GM23248 (cell line): Measurements from ENCODE around the gene KPNA5. TPM values are rescaled to one million over a fixed set of nuclear protein-coding genes. Genes with fewer than 3 reads are reported as not detected.

Experiments
- DNase-seq: peaks from one replicate; pipeline ENCODE4 v3.0.0-alpha.2; 2015
- H2AFZ ChIP-seq: fragments of 200-600 bp; sonication (generic); 2 replicates; pipeline ENCODE4 v1.6.1; 2016; ENCODE audit warnings: antibody characterized with exemption
- H3F3A ChIP-seq: fragments of 200-600 bp; sonication (generic); 2 replicates; pipeline ENCODE4 v1.6.1; 2016; ENCODE audit warnings: mild to moderate bottlenecking, antibody characterized with exemption, mixed run types; ENCODE audit not compliant: insufficient read depth
- H3K27ac ChIP-seq: fragments of 200-600 bp; sonication (generic); 2 replicates; pipeline ENCODE4 v1.5.1; 2016; ENCODE audit warnings: mild to moderate bottlenecking
- H3K27me3 ChIP-seq: fragments of 200-600 bp; sonication (generic); replicated peaks from 2 replicates; pipeline ENCODE4 v1.6.1; 2016; ENCODE audit warnings: mild to moderate bottlenecking; ENCODE audit not compliant: insufficient read depth
- H3K36me3 ChIP-seq: fragments of 200-600 bp; sonication (generic); 2 replicates; pipeline ENCODE4 v1.6.1; 2016; ENCODE audit warnings: low read depth, mild to moderate bottlenecking
- H3K4me1 ChIP-seq: fragments of 200-600 bp; sonication (generic); 2 replicates; pipeline ENCODE4 v1.6.1; 2016; ENCODE audit warnings: mild to moderate bottlenecking; ENCODE audit not compliant: insufficient read depth
- H3K4me2 ChIP-seq: fragments of 200-600 bp; sonication (generic); one replicate; pipeline ENCODE4 v1.6.1; 2016; ENCODE audit warnings: mild to moderate bottlenecking; ENCODE audit not compliant: unreplicated experiment
- H3K4me3 ChIP-seq: fragments of 200-600 bp; sonication (generic); 2 replicates; pipeline ENCODE4 v1.5.1; 2016; ENCODE audit warnings: mild to moderate bottlenecking
- H3K79me2 ChIP-seq: fragments of 200-600 bp; sonication (generic); 2 replicates; pipeline ENCODE4 v1.6.1; 2016; ENCODE audit warnings: mild to moderate bottlenecking; ENCODE audit not compliant: insufficient read depth
- H3K9ac ChIP-seq: fragments of 200-600 bp; sonication (generic); 2 replicates; pipeline ENCODE4 v1.6.1; 2016; ENCODE audit warnings: mild to moderate bottlenecking
- H3K9me2 ChIP-seq: fragments of 200-600 bp; sonication (generic); 2 replicates; pipeline ENCODE4 v1.6.1; 2016; ENCODE audit warnings: mixed run types, mild to moderate bottlenecking, moderate library complexity; ENCODE audit not compliant: insufficient read depth
- H3K9me3 ChIP-seq: fragments of 200-600 bp; sonication (generic); one replicate; pipeline ENCODE4 v1.6.1; 2017; ENCODE audit warnings: low read depth
- H4K20me1 ChIP-seq: fragments of 200-600 bp; sonication (generic); 2 replicates; pipeline ENCODE4 v1.6.0; 2016; ENCODE audit not compliant: insufficient read depth
- EZH2 ChIP-seq: fragments of 200-600 bp; sonication (generic); IDR thresholded peaks from 2 replicates; pipeline ENCODE4 v1.6.1; 2018; ENCODE audit warnings: antibody characterized with exemption, mild to moderate bottlenecking; ENCODE audit not compliant: insufficient read depth, poor library complexity, severe bottlenecking
- EZH2phosphoT487 ChIP-seq: fragments of 200-600 bp; sonication (generic); IDR thresholded peaks from 2 replicates; pipeline ENCODE4 v1.6.1; 2018; ENCODE audit warnings: antibody characterized with exemption, moderate library complexity, mild to moderate bottlenecking, low read depth; ENCODE audit not compliant: insufficient read depth
- WGBS, 2 experiments: methylation state at CpG; one replicate each; pipeline ENCODE4 v1.1.6; 2015 to 2017; ENCODE audit warnings: low lambda C conversion rate in 2 of 2, low coverage in 1 of 2; ENCODE audit errors: missing lambda C conversion rate in 2 of 2; 5-methylcytosine and 5-hydroxymethylcytosine counted together
- in situ Hi-C: fragments of 300-500 bp; cut with MboI; formaldehyde crosslinking; loops from 2 replicates; pipeline ENCODE4 v1.15.0; 2020
- polyA plus RNA-seq: library from polyadenylated mRNA; unstranded; fragments of >200 nt; fragmentation: Nextera tagmentation; extraction: Ambion mirVana; gene quantifications from 2 replicates; pipeline ENCODE4 v1.2.1, GENCODE V29; 2016
- total RNA-seq: library from RNA; depleted of rRNA; stranded (reverse); fragments of >200 nt; shearing (Covaris generic); gene quantifications from 2 replicates; pipeline ENCODE4 v1.2.3, GENCODE V29; 2014

The KPNA5 gene
- total and polyA plus RNA-seq, 2 experiments from 2014 or later = 2.4 to 3.4 TPM

GRCh38 chr6:116741571-116741970 is 60.6 kb downstream of the KPNA5 start:
- no peaks in the 10 kb centered on the region for H3F3A ChIP-seq
- no peak overlapping the region for H3K4me3 ChIP-seq
- 43 to 50% methylated on average over 1 of the region's 1 CpG for WGBS, 2 experiments
- H3K4me1 ChIP-seq = no peaks in the 10 kb centered on the region
- H3K9ac ChIP-seq = no peak overlapping the region
- H3K79me2 ChIP-seq = no peaks in the 10 kb centered on the region
- no peaks in the 10 kb centered on the region; the same call in 1 of the 2 replicates for H3K36me3 ChIP-seq
- H3K27me3 ChIP-seq = no peaks in the 10 kb centered on the region
- H3K9me2 ChIP-seq = no peaks in the 10 kb centered on the region
- H3K9me3 ChIP-seq = no peaks in the 10 kb centered on the region
- no peak overlapping the region for H3K27ac ChIP-seq
- TF ChIP-seq EZH2 (no peak), EZH2phosphoT487 (no peak)
- DNase-seq = no peak
- no peak overlapping the region for H2AFZ ChIP-seq
- H3K4me2 ChIP-seq = no peak overlapping the region
- in situ Hi-C loops = no loop called here
- no peaks in the 10 kb centered on the region for H4K20me1 ChIP-seq

- Histone ChIP-seq H3K4me3 (no peak overlapping the region), H3K9me2 (no peaks in the 10 kb centered on the region), H3K27ac (no peak overlapping the region), H4K20me1 (no peaks in the 10 kb centered on the region), H3K36me3 (no peaks in the 10 kb centered on the region), H3K9me3 (no peaks in the 10 kb centered on the region), H3K27me3 (no peaks in the 10 kb centered on the region), H3K79me2 (no peaks in the 10 kb centered on the region), H3K9ac (no peak overlapping the region), H3K4me1 (no peaks in the 10 kb centered on the region), H3F3A (no peaks in the 10 kb centered on the region), H3K4me2 (no peak overlapping the region), H2AFZ (no peak overlapping the region)
- no peak for DNase-seq
- TF ChIP-seq EZH2 (no peak), EZH2phosphoT487 (no peak)
- 70 to 79% methylated on average over 5 of the region's 5 CpGs for WGBS, 2 experiments
- in situ Hi-C loops = no loop called here
Measured at GRCh38 chr6:116745176-116745575, 64.2 kb downstream of the KPNA5 start.

GRCh38 chr6:116761779-116762178 is 80.8 kb downstream of the KPNA5 start:
- H3K27ac ChIP-seq = no peak overlapping the region
- H3K4me3 ChIP-seq = no peak overlapping the region
- in situ Hi-C loops = no loop called here
- DNase-seq = no peak
- H2AFZ ChIP-seq = no peak overlapping the region
- H3K9ac ChIP-seq = no peak overlapping the region
- H3K4me2 ChIP-seq = no peak overlapping the region
- no peaks in the 10 kb centered on the region for H3K79me2 ChIP-seq
- no peak for TF ChIP-seq EZH2
- TF ChIP-seq EZH2phosphoT487 = no peak
- H3K9me3 ChIP-seq = no peaks in the 10 kb centered on the region
- no peaks in the 10 kb centered on the region for H3F3A ChIP-seq
- H3K9me2 ChIP-seq = no peaks in the 10 kb centered on the region
- 50 to 51% methylated on average over 4 of the region's 4 CpGs for WGBS, 2 experiments
- H3K4me1 ChIP-seq = no peaks in the 10 kb centered on the region
- H3K27me3 ChIP-seq = peaks cover 16% of the 10 kb centered on the region
- H3K36me3 ChIP-seq = no peaks in the 10 kb centered on the region
- H4K20me1 ChIP-seq = no peaks in the 10 kb centered on the region

GRCh38 chr6:116762235-116762634 is 81.2 kb downstream of the KPNA5 start:
- no peaks in the 10 kb centered on the region for H3K9me2 ChIP-seq
- no peaks in the 10 kb centered on the region for H3K79me2 ChIP-seq
- no peak overlapping the region for H3K27ac ChIP-seq
- H3K27me3 ChIP-seq = peaks cover 21% of the 10 kb centered on the region
- DNase-seq = no peak
- no peak overlapping the region for H2AFZ ChIP-seq
- H3K4me3 ChIP-seq = no peak overlapping the region
- in situ Hi-C loops = no loop called here
- TF ChIP-seq EZH2phosphoT487 = no peak
- TF ChIP-seq EZH2 = no peak
- H3K9me3 ChIP-seq = no peaks in the 10 kb centered on the region
- H3K36me3 ChIP-seq = no peaks in the 10 kb centered on the region
- H3K4me1 ChIP-seq = no peaks in the 10 kb centered on the region
- no peaks in the 10 kb centered on the region for H3F3A ChIP-seq
- no peak overlapping the region for H3K9ac ChIP-seq
- no peaks in the 10 kb centered on the region for H4K20me1 ChIP-seq
- 73 to 100% methylated on average over 1 of the region's 1 CpG for WGBS, 2 experiments
- H3K4me2 ChIP-seq = no peak overlapping the region

- Histone ChIP-seq H3K27ac (no peak overlapping the region), H3K4me3 (no peak overlapping the region), H3K9me2 (no peaks in the 10 kb centered on the region), H2AFZ (no peak overlapping the region), H4K20me1 (no peaks in the 10 kb centered on the region), H3K9ac (no peak overlapping the region), H3K36me3 (no peaks in the 10 kb centered on the region), H3F3A (no peaks in the 10 kb centered on the region), H3K4me2 (no peak overlapping the region), H3K4me1 (no peaks in the 10 kb centered on the region), H3K79me2 (no peaks in the 10 kb centered on the region), H3K27me3 (peaks cover 22% of the 10 kb centered on the region), H3K9me3 (no peaks in the 10 kb centered on the region)
- TF ChIP-seq EZH2 (no peak), EZH2phosphoT487 (no peak)
- in situ Hi-C loops = no loop called here
- no peak for DNase-seq
Measured at GRCh38 chr6:116763048-116763447, 82.0 kb downstream of the KPNA5 start.
